Breast epithelium (tissue), 4 donors: ENCODE data around the gene MYBPC1. TPM values are rescaled to one million over a fixed set of nuclear protein-coding genes. Genes with fewer than 3 reads are reported as not detected.

ENCODE experiments used
- DNase-seq, 2 donors: peaks; one replicate each; pipeline ENCODE4 v3.0.0-alpha.2; 2019; ENCODE audit warnings: low spot score in 2 of 2
- H3K27ac ChIP-seq, 2 donors: fragments of 200-600 bp; sonication (generic) in 1 of 2; one replicate each; pipeline ENCODE4 v1.5.1; 2016 to 2019; ENCODE audit warnings: mild to moderate bottlenecking in 1 of 2
- H3K27me3 ChIP-seq, 2 donors: fragments of 200-600 bp; sonication (generic) in 1 of 2; one replicate each; pipeline versions ENCODE4 v1.5.1 to v1.6.0; 2017 to 2019; ENCODE audit warnings: control low read depth in 1 of 2, mild to moderate bottlenecking in 1 of 2
- H3K36me3 ChIP-seq: fragments of 200-600 bp; one replicate; pipeline ENCODE4 v1.5.1; 2019
- H3K4me1 ChIP-seq, 2 donors: fragments of 200-600 bp; sonication (generic); one replicate each; pipeline ENCODE4 v1.5.1; 2016 to 2019; ENCODE audit warnings: control low read depth in 1 of 2
- H3K4me3 ChIP-seq, 3 donors: fragments of 200-600 bp; sonication (generic); 1 replicate in 2 of 3; 2 replicates in 1 of 3; pipeline ENCODE4 v1.5.1; 2016 to 2019; ENCODE audit warnings: mild to moderate bottlenecking in 3 of 3, moderate library complexity in 2 of 3
- H3K9me3 ChIP-seq, 2 donors: fragments of 200-600 bp; sonication (generic) in 1 of 2; one replicate each; pipeline ENCODE4 v1.5.1; 2016 to 2019; ENCODE audit warnings: control low read depth in 1 of 2
- CTCF ChIP-seq, 3 donors: fragments of 450-650 bp; IDR thresholded peaks; one replicate each; pipeline ENCODE4 v1.5.1; 2016 to 2017; ENCODE audit warnings: antibody characterized with exemption in 3 of 3, mild to moderate bottlenecking in 3 of 3, moderate library complexity in 3 of 3
- POLR2A ChIP-seq: fragments of 450-650 bp; IDR thresholded peaks from one replicate; pipeline ENCODE4 v1.6.1; 2016; ENCODE audit warnings: antibody characterized with exemption, mild to moderate bottlenecking, moderate library complexity
- POLR2AphosphoS5 ChIP-seq, 3 donors: sonication (generic); formaldehyde crosslinking; IDR thresholded peaks; one replicate each; pipeline ENCODE4 v1.6.1; 2017; ENCODE audit warnings: antibody characterized with exemption in 3 of 3
- intact Hi-C: fragments of 100-400 bp; cut with DNase I; formaldehyde crosslinking; loops from one replicate; pipeline ENCODE4 v1.15.1; 2023; ENCODE audit warnings: low total_unique reads
- total RNA-seq, 3 donors: library from RNA; depleted of rRNA; stranded (reverse); fragments of >200 nt; gene quantifications; one replicate each; pipeline ENCODE4 v1.1.0, GENCODE V29; 2016

MYBPC1 gene
- total RNA-seq, 3 donors from 2014 or later = 0.64 to 395 (median 92.2) TPM

GRCh38 chr12:101608301-101609133, 13.7 kb downstream of the MYBPC1 start:
- Histone ChIP-seq H3K4me3 (peak overlapping the region in 1 of 3 donors; percentile 44), H3K27ac (peak overlapping the region; percentile 64 to 73), H3K4me1 (no peaks in the 10 kb centered on the region), H3K36me3 (no peaks in the 10 kb centered on the region), H3K9me3 (no peaks in the 10 kb centered on the region), H3K27me3 (no peaks in the 10 kb centered on the region)
- TF ChIP-seq POLR2AphosphoS5 (IDR thresholded peaks at IDR 0.05) (peak; percentile 40 to 54 (median 41)), CTCF (IDR thresholded peaks at IDR 0.05) (no peak), POLR2A (no peak)
- DNase-seq = peak; percentile 71 to 77
- intact Hi-C loops = no loop called here

GRCh38 chr12:101609198-101609597, 14.4 kb downstream of the MYBPC1 start:
- intact Hi-C loops = no loop called here
- no peaks in the 10 kb centered on the region for H3K4me1 ChIP-seq
- no peaks in the 10 kb centered on the region for H3K36me3 ChIP-seq
- DNase-seq = no peak
- no peaks in the 10 kb centered on the region for H3K9me3 ChIP-seq
- no peak for TF ChIP-seq POLR2AphosphoS5 (IDR thresholded peaks at IDR 0.05)
- TF ChIP-seq CTCF (IDR thresholded peaks at IDR 0.05) = no peak
- no peak for TF ChIP-seq POLR2A
- H3K27ac ChIP-seq = peak overlapping the region; percentile 62 to 73
- H3K4me3 ChIP-seq = peak overlapping the region in 1 of 3 donors; percentile 44
- H3K27me3 ChIP-seq = no peaks in the 10 kb centered on the region

- intact Hi-C loops = no loop called here
- no peaks in the 10 kb centered on the region for H3K27me3 ChIP-seq
- H3K36me3 ChIP-seq = no peaks in the 10 kb centered on the region
- TF ChIP-seq POLR2A (no peak), CTCF (IDR thresholded peaks at IDR 0.05) (no peak), POLR2AphosphoS5 (IDR thresholded peaks at IDR 0.05) (no peak)
- DNase-seq = no peak
- peaks cover 0 to 7% of the 10 kb centered on the region in 2 donors for H3K4me1 ChIP-seq
- H3K4me3 ChIP-seq = no peak overlapping the region
- H3K27ac ChIP-seq = no peak overlapping the region
- no peaks in the 10 kb centered on the region for H3K9me3 ChIP-seq
Measured at GRCh38 chr12:101612160-101612916, 17.6 kb downstream of the MYBPC1 start.

- H3K27ac ChIP-seq = peak overlapping the region; percentile 49 to 66
- H3K9me3 ChIP-seq = no peaks in the 10 kb centered on the region
- H3K4me3 ChIP-seq = peak overlapping the region in 2 of 3 donors; percentile 1 to 17
- no peak for DNase-seq
- H3K36me3 ChIP-seq = no peaks in the 10 kb centered on the region
- H3K27me3 ChIP-seq = no peaks in the 10 kb centered on the region
- TF ChIP-seq CTCF (IDR thresholded peaks at IDR 0.05) (no peak), POLR2AphosphoS5 (IDR thresholded peaks at IDR 0.05) (no peak), POLR2A (no peak)
- H3K4me1 ChIP-seq = peaks cover 0 to 7% of the 10 kb centered on the region in 2 donors
- intact Hi-C loops = no loop called here
Measured at GRCh38 chr12:101616027-101616494, 21.3 kb downstream of the MYBPC1 start.
